Posterior vena cava (tissue), 2 donors: ENCODE data around the gene EFCAB10. TPM values are rescaled to one million over a fixed set of nuclear protein-coding genes. Genes with fewer than 3 reads are reported as not detected.
"Not testable (repeated sequence)": the region's sequence is repeated elsewhere in the genome, so short reads cannot be mapped to it uniquely, and the experiment has no call there.

Experiments
- DNase-seq: peaks from one replicate; pipeline ENCODE4 v3.0.0-alpha.2; 2020; ENCODE audit warnings: low spot score
- intact Hi-C, 2 donors: fragments of 100-400 bp; cut with DNase I; formaldehyde crosslinking; loops; one replicate each; pipeline versions ENCODE4 v1.14.1 to v1.14.2; 2022 to 2023
- total RNA-seq, 2 donors: library from RNA; stranded (reverse); fragmentation: NEBNext Ultra II Directional; extraction: Animal tissue kit (Norgen Biotek cat#: 25700); gene quantifications; one replicate each; pipeline ENCODE4 v1.2.1, GENCODE V29; 2021
- donor health status: DM: yes; HTN: yes; CAD: no.
- donor health status: DM: yes; HTN: yes; CAD: no.

EFCAB10 gene
- total RNA-seq, 2 donors from 2014 or later = not detected

DNA sequence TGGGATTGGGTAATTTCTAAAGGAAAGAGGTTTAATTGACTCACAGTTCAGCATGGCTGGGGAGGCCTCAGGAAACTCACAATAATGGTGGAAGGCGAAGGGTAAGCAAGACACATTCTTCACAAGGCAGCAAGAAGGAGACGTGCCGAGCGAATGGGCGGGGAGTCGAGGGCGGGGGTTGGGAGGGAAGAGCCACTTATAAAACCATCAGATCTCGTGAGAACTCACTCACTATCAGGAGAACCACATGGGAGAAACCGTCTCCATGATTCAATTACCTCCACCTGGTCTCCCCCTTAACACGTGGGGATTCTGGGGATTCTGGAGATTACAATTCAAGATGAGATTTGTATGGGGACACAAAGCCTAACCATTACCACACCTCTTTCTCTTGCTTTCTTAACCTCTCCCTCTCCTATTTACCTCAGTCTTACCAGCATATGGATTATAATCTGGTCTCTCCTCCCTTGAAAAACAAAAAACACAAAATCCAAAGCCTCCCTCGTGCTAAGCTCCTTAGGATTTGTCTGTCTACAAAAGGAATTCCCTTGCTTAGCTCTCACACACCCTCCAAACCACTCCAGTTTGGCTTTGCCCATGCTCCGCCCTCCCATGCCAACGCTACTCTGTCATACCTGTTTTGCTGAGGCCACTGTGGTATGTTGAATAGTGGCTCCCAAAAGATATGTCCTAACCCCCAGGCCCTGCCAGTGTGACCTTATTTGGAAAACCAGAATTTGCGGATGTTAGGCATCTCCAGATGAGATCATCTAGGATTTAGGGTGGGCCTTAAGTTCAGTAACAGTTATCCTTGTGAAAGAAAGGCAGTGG is 19.6 kb upstream of the EFCAB10 start:
- peak; percentile 38 for DNase-seq
- intact Hi-C loops = no loop called here

DNA sequence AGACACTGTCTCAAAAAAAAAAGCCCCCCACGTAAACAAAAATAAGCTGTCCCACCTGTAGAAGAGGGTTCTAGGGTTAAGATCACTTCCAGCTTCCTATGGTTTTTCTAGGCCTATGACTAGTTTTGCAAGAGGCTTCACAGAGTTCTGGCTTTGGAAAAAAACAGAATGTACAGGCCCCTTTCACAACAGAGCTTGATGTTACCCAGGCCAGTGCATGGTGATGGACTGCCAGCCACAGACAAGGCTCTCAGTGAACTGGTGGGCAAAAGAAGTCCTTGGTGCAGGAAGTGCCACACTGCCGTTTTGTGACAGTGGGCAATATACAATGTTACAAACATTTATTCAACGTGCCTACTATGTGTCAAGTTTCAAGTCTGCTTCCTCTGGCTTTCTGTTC is 18.3 kb upstream of the EFCAB10 start:
- DNase-seq = no peak
- intact Hi-C loops = no loop called here

DNA sequence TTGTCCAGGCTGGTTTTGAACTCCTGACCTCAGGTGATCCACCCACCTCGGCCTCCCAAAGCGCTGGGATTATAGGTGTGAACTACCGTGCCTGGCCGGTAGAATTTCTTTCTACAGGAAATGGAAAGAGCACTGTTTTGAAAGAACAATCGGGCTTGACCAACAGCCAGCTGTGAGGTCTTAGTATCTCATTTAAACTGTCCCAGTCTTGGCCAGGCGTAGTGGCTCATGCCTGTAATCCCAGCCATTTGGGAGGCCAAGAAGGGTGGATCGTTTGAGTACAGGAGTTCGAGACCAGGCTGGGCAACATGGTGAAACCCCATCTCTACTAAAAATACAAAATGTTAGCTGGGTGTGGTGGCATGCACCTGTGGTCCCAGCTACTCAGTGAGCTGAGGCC is 17.8 kb upstream of the EFCAB10 start:
- DNase-seq = not testable (repeated sequence)

DNA sequence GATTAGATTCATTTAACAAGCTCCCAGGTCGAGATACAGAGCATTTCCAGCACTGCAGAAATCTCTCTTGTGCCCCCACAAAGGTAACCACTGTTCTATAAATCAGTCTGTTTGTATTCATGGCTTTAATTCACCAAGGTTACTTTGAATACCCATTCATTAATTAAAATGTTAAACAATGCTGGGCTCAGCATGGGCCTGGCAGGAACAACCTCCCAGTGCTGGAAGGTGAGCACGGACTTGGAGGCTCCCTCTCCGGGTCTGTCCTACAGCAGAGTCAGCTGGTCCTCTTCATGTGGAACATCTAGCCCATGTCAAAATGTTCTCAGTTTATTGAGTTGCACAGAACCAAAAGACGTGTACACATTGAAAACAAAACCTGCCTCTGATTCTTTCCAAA is 15.6 kb upstream of the EFCAB10 start:
- intact Hi-C loops = no loop called here
- no peak for DNase-seq

More for the DNA sequence above, 17.8 kb upstream of the EFCAB10 start:
- intact Hi-C loops = not testable (repeated sequence)

DNA sequence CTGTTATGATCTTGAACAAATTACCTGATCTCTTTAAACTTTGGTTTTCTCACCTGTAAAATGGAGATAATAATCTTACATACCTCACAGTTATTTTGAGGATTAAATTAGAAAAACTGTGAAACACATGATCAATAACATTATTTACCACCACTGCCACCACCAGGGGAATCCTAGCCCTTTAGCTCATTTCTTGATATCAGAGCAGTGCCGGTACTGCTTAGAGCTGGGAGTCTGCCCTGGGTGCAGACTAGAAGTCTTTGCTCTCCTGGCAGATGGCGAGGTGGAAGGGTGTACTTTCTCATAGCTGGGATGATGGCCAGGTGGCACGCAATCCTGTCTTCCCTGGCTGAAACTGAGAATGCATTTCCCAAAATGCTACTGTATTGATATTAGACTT is 12.7 kb upstream of the EFCAB10 start:
- no peak for DNase-seq
- intact Hi-C loops = no loop called here

DNA sequence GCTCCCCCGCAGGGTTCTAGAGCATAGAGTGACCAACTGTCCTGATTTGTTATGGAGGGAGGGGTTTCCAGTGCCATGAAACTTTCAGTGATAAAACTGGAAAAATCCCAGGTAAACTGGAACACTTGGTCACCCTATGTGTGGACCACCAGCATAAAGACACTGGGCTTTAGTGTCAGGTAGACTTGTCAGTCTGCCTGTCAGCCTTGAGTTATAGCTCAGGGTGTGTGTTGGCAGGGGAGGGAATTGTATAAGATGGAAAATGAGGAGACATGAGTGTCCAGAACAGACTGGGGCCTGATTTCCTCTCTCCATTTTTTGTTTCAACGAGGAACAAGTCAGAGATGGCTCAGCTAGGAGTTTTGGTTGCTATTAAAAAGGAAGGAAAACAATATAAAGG is 10.2 kb upstream of the EFCAB10 start:
- no peak for DNase-seq

DNA sequence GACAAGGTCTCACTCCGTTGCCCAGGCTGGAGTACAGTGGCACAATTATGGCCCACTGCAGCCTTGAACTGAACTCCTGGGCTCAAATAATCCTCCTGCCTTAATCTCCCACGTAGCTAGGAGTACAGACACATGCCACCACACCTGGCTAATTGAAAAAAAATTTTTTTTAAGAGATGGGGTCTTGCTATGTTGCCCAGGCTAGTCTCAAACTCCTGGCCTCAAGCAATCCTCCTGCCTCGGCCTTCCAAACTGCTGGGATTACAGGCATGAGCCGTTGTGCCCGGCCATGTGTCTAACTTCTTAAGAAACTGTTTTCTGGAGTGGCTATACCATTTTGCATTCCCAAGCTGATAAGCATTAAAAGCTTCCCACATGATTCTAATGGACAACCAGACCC is 9.5 kb upstream of the EFCAB10 start:
- intact Hi-C loops = no loop called here
- no peak for DNase-seq

More for the DNA sequence above, 10.2 kb upstream of the EFCAB10 start:
- intact Hi-C loops = no loop called here

DNA sequence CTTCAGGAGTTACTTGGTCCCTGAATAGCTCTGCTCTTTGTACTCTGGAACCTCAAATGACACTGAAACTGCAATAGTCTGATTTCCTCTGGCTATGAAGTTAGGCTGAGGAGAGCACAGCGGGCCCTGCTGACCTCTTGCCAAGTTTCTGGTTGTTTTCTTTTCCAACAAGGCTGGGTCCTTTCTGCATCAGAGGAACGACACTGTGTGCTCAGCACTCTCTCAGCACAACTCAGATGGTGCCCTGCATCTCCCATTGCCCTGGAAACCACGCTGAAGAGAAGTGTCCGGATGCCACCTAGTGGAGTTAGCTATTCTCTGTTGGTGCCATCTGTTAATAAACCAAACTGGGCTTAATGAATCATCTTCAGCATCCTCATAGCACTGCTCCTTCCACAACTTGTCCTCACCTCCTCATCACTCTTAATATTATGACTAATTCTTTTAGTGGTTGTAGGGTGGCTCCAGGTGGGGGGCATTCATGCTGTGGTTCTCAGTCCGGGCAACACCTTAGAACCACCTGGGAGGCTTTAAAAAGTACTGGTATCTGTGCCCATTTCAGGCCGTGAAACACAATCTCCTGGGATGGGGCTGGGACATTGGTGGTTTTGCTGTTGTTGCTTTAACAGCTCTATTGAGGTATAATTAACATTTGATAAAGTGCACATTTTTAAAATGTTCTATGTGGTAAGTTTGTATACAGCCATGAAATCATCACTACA is 8.2 kb upstream of the EFCAB10 start:
- intact Hi-C loops = no loop called here
- no peak for DNase-seq

DNA sequence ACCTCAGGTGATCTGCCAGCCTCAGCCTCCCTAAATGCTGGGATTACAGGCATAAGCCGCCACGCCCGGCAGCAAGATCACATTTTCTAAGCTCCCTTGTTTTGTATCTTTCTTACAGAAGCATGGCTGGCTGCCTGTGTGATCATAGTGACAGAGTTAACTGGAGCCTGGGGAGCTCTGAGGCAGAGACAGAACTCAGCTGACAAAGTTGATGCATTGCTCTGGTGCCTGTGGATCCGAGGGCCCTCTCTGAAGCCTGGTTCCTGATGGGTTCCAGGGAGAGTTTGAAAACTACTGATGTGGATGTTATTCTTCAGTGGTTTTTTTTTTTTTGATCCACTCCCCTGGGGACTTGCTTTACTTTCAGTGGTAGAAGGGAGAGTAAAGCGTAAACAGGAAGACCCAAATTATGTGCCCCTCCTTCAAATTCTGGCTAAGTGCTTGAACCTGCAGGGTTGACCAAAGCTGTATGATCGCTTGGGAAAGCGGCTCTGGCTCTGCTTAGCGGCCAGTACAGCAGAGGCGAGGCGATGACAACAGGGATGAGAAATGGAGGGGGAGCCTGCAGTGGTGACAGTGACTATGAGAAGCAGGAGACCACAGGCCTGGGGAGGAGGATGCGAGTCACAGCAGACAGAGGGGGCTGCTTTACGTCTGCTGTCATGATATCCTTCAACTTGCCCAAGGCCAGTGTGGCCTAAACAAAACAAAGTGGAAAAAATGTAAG is 6.8 kb upstream of the EFCAB10 start:
- no peak for DNase-seq
- intact Hi-C loops = no loop called here

DNA sequence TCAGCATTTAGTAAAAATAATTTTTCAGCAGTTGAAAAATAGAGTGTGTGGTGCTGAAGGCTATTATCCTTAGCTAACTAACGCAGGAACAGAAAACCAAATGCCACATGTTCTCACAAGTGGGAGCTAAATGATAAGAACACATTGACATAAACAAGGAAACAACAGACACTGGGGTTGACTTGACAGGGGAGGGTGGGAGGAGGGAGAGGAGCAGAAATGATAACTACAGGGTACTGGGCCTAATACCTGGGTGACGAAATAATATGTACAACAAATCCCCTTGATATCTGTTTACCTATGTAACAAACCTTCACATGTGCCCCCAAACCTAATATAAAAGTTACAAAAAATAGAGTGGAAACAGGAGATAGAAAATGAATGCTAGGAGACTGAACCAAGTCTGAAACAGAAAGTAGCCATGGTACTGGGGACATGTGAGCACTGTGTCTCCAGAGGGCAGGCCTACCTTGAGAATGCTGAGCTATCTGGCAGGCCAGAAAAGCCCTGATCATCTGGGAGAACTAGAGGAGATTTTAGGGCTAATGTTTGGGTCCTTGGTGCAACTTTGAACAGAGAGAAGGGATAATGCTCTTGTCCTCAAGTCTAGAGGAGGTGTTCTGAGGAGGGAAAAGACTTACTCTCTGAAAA is 4.7 kb upstream of the EFCAB10 start:
- intact Hi-C loops = no loop called here
- no peak for DNase-seq

DNA sequence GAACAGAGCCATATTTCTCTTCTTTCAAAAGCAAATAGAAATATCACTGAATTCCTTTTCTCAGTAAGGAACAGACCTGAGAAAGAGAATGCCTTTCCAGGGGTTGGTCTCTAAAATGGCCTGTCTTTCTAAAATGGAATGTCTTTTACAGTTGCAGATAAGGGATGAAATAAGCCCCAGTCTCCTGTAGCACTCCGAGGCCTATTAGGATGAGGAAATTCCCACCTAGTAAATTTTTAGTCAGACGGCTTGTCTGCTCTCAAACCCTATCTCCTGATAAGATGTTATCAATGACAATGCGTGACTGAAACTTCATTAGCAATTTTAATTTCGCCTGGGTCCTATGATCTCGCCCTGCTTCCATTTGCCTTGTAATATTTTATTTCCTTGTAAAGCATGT is 2.9 kb upstream of the EFCAB10 start:
- DNase-seq = no peak
- intact Hi-C loops = no loop called here

DNA sequence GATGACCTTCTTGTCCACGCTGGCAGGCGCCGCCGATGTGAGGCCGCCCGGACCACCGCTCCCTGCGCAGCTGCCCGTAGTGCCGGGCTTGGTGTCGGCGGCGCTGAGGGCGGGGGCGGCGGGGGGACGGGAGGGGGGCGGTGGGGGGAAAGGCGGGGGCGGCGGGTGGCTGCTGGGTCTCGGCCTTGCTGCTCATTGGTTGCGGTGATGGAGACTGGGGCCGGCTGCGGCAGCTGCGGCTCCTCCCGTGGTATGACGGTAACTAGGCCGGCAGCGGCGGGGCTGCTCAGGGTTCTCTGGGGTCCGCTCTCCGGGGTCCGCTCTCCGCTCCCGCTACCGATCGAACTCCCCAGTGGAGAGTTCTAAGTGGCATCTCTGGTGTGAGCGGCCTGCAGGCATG is 1.8 kb upstream of the EFCAB10 start:
- intact Hi-C loops = no loop called here
- no peak for DNase-seq

DNA sequence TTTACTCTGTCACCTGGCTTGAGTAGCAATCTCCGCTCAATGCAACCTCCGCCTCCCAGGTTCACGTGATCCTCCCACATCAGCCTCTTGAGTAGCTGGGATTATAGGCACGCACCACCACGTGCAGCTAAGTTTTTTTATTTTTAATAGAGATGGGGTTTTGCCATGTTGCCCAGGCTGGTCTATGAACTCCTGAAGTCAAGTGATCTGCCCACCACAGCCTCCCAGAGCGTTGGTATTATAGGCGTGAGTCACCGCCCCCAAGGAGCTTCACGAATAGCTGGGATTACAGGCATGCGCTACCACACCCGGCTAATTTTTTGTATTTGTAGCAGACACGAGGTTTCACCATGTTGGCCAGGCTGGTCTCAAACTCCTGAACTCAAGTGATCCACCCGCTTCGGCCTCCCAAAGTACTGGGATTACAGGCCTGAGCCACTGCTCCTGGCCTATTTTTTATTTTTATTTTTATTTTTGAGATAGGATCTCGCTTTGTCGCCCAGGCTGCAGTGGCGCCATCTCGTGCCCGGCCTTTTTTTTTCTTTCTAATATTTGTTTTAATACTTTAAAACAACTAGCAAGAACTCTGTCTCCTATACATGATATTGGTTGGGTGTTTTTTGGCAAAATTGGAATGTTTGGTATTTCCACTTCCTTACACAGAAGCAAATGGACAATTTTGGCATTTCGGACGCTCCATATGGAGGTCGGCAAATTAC is 1.1 kb downstream of the EFCAB10 start:
- DNase-seq = no peak
- intact Hi-C loops = no loop called here

DNA sequence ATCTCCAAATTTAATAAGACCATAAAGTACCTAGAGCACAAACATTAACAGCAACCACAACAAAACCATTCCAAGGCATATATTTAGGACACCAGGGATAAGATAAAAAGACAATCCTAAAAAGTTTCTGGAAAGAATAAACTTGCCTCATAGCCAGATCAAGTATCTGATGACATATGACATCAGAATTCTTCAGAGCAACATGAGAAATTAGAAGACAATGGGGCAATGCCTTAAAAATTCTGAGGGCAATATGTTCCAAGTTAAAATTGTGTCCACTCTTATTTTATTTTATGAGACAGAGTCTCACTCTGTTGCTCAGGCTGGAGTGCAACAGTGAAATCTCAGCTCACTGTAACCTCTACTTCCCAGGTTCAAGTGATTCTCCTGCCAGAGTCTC is 2.8 kb downstream of the EFCAB10 start:
- intact Hi-C loops = no loop called here
- no peak for DNase-seq

DNA sequence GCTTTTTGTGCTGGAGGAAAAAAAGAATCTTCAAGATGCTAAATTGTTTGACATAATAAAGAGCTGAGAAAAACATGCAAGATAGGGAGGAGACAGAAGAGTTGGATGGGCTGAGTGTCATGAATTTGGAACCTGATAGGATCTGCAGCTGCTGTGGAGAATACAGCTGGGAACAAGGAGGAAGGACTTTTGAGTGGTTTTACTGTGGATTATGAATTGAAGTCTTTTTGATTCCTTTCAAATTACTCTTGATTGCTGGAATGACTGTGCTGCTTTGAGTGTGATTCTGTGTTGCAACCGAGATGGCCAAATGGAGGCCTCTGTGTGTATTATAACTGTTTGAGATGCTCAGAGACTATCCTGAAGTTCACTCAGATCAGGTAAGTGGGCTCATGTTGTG is 4.0 kb downstream of the EFCAB10 start:
- intact Hi-C loops = no loop called here
- DNase-seq = no peak

DNA sequence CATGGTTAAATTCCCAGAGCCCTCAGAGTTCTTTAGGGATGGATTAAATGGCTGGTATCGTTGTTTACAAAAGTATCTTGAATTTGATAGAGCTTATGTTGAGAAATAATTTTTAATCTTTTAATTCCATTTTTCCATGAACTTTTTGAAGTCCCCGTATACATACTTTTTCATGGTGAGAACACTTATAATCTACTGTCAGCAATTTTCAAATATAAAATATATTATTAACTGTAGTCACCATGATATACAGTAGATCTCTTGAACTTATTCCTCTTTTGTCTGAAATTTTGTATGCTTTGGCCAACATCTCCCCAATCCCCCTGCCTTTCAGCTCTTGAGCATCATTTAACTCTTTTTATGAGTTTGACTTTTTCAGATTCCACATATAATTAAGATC is 9.4 kb downstream of the EFCAB10 start:
- intact Hi-C loops = no loop called here

DNA sequence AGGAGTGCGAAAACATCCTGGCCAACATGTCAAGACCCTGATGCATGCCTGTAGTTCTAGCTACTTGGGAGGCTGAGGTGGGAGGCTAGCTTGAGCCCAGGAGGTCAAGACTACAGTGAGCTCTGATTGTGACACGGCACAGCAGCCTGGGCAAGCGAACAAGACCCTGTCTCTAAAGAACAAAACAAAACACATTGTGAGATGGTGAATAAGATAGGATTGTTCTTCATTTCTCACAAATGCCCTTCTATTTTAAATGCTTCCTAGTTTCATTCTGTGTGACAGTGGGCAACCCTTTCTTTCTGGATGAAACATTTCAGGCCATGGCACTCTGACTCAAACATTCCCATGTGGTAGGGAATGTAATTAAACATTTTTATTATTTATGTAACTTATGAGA is 13.5 kb downstream of the EFCAB10 start:
- intact Hi-C loops = no loop called here
- no peak for DNase-seq

More for the DNA sequence above, 9.4 kb downstream of the EFCAB10 start:
- DNase-seq = no peak

DNA sequence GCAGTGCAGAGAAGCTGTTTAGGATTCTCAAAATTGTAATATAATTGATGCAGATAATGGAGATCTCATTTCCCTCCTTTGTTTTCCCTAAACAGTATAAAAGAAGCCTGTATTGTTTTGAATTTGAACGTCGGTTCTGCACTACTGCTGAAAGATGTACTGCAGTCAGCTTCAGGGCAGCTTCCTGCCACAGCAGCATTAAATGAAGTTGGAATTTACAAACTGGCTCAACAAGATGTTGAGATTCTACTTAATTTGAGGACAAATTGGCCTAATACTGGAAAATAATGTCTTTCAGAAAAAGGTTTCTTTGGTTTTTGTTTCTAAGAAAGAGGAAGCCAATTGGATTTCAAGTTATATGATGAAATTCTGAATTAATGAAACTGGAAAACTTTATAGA is 14.3 kb downstream of the EFCAB10 start:
- intact Hi-C loops = no loop called here
- DNase-seq = no peak

DNA sequence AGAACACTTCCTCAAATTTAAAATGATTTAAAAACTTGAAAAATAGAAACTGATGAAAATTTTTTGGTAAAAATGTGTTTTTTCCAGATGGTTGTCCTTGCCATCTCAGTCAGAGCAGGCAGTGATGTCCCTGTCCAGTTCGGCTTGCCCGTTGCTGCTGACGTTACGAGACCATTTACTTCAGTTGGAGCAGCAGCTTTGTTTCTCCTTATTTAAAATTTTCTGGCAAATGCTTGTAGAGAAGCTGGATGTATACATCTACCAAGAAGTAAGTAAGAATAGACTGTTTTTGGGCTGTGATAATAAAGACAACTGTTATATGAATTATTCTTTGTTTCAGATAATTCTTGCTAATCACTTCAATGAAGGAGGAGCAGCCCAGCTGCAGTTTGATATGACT is 16.1 kb downstream of the EFCAB10 start:
- DNase-seq = no peak
- intact Hi-C loops = no loop called here
